ENCODE results near the gene C16orf90. TPM values are rescaled to one million over a fixed set of nuclear protein-coding genes. Genes with fewer than 3 reads are reported as not detected.
A peak's percentile ranks its signal among the peaks of the same experiment; 100 is the strongest.

The C16orf90 gene
- polyA plus RNA-seq (2014; cell fraction: cytosol; rRNA removed): not detected in 2 replicates
- polyA plus RNA-seq (2014; cell fraction: nucleus; rRNA removed): not detected in 2 replicates

GRCh38 chr16:3495176-3495575 lies at the start of gene C16orf90:
Gene C16orf90 (minus strand): TSS chr16:3495489. CDS start chr16:3495421, 68 bp downstream.
- DNase-seq (ENCODE audit: low spot score): no peak

GRCh38 chr16:3542601-3543373 lies 47.5 kb upstream of the C16orf90 start:
- DNase-seq (ENCODE audit: low spot score): no peak

GRCh38 chr16:3541527-3542155 lies 46.4 kb upstream of the C16orf90 start:
- DNase-seq (ENCODE audit: low spot score): no peak

- no peak for DNase-seq (ENCODE audit: low spot score)
These were observed 42.9 kb upstream of the C16orf90 start for GRCh38 chr16:3538222-3538621.

GRCh38 chr16:3536851-3537250 lies 41.6 kb upstream of the C16orf90 start:
- DNase-seq (ENCODE audit: low spot score): no peak

GRCh38 chr16:3536271-3536731 lies 41.0 kb upstream of the C16orf90 start:
- DNase-seq (ENCODE audit: low spot score): no peak

GRCh38 chr16:3534126-3534525 lies 38.8 kb upstream of the C16orf90 start:
- no peak for DNase-seq (ENCODE audit: low spot score)

- no peak for DNase-seq (ENCODE audit: low spot score)
These were observed 37.5 kb upstream of the C16orf90 start for GRCh38 chr16:3532741-3533140.

GRCh38 chr16:3530371-3530914 lies 35.2 kb upstream of the C16orf90 start:
- DNase-seq (ENCODE audit: low spot score): no peak

GRCh38 chr16:3529175-3529574 lies 33.9 kb upstream of the C16orf90 start:
- no peak for DNase-seq (ENCODE audit: low spot score)

GRCh38 chr16:3528406-3528805 lies 33.1 kb upstream of the C16orf90 start:
- no peak for DNase-seq (ENCODE audit: low spot score)

GRCh38 chr16:3527216-3527829 lies 32.0 kb upstream of the C16orf90 start:
- DNase-seq (ENCODE audit: low spot score): peak; percentile 45

GRCh38 chr16:3525951-3526350 lies 30.7 kb upstream of the C16orf90 start:
- DNase-seq (ENCODE audit: low spot score): peak; percentile 71

- DNase-seq (ENCODE audit: low spot score): no peak
These were observed 28.0 kb upstream of the C16orf90 start for GRCh38 chr16:3523281-3523680.

GRCh38 chr16:3520841-3521240 lies 25.6 kb upstream of the C16orf90 start:
- DNase-seq (ENCODE audit: low spot score): no peak

GRCh38 chr16:3520413-3520812 lies 25.1 kb upstream of the C16orf90 start:
- DNase-seq (ENCODE audit: low spot score): no peak

- DNase-seq (ENCODE audit: low spot score): no peak
These were observed 24.3 kb upstream of the C16orf90 start for GRCh38 chr16:3519581-3519980.

GRCh38 chr16:3518986-3519348 lies 23.7 kb upstream of the C16orf90 start:
- DNase-seq (ENCODE audit: low spot score): no peak

- DNase-seq (ENCODE audit: low spot score): no peak
These were observed 23.1 kb upstream of the C16orf90 start for GRCh38 chr16:3518292-3518985.

- DNase-seq (ENCODE audit: low spot score): no peak
These were observed 20.6 kb upstream of the C16orf90 start for GRCh38 chr16:3515897-3516296.

GRCh38 chr16:3514621-3515020 lies 19.3 kb upstream of the C16orf90 start:
- no peak for DNase-seq (ENCODE audit: low spot score)
